HG02973 (cell line): Measurements from ENCODE around the gene EPHB4.
"Not testable (repeated sequence)": the region's sequence is repeated elsewhere in the genome, so short reads cannot be mapped to it uniquely, and the experiment has no call there.

Experiments
- ATAC-seq: cut with Tn5 transposase; IDR thresholded peaks from one replicate; pipeline ENCODE4 v1.9.1; 2021; ENCODE audit warnings: moderate library complexity; ENCODE audit not compliant: unreplicated experiment

The EPHB4 gene

GRCh38 chr7:100822236-100823139 lies 4.8 kb downstream of the EPHB4 start:
- no peak for ATAC-seq

- no peak for ATAC-seq
Measured at GRCh38 chr7:100819586-100819985, 7.7 kb downstream of the EPHB4 start.

GRCh38 chr7:100818825-100819224 lies 8.5 kb downstream of the EPHB4 start:
- no peak for ATAC-seq

GRCh38 chr7:100818366-100818765 lies 9.0 kb downstream of the EPHB4 start:
- no peak for ATAC-seq

GRCh38 chr7:100817097-100817496 lies 10.2 kb downstream of the EPHB4 start:
- ATAC-seq: no peak

GRCh38 chr7:100816515-100816914 lies 10.8 kb downstream of the EPHB4 start:
- not testable (repeated sequence) for ATAC-seq

GRCh38 chr7:100812729-100813128 lies 14.6 kb downstream of the EPHB4 start:
- ATAC-seq: no peak

GRCh38 chr7:100811480-100811879 lies 15.8 kb downstream of the EPHB4 start:
- no peak for ATAC-seq

GRCh38 chr7:100808354-100808875 lies 18.9 kb downstream of the EPHB4 start:
- ATAC-seq: no peak

GRCh38 chr7:100806883-100807282 lies 20.4 kb downstream of the EPHB4 start:
- ATAC-seq: not testable (repeated sequence)

GRCh38 chr7:100806276-100806675 lies 21.0 kb downstream of the EPHB4 start:
- no peak for ATAC-seq

- no peak for ATAC-seq
Measured at GRCh38 chr7:100804681-100805431, 22.5 kb downstream of the EPHB4 start.

- peak; percentile 93 for ATAC-seq
Measured at GRCh38 chr7:100803398-100804161, 23.7 kb downstream of the EPHB4 start.

GRCh38 chr7:100802951-100803350 lies 24.4 kb downstream of the EPHB4 start:
- no peak for ATAC-seq

GRCh38 chr7:100801833-100802568 lies 25.3 kb downstream of the EPHB4 start:
- ATAC-seq: no peak

- ATAC-seq: no peak
Measured at GRCh38 chr7:100799037-100799896, 28.1 kb downstream of the EPHB4 start.

- ATAC-seq: no peak
Measured at GRCh38 chr7:100794741-100795140, 32.6 kb downstream of the EPHB4 start.

GRCh38 chr7:100793806-100794660 lies 33.3 kb downstream of the EPHB4 start:
- ATAC-seq: no peak
